SU-DHL-6 (cell line): Measurements from ENCODE around the gene CTCF.

ENCODE experiments used
- H2AFZ ChIP-seq: fragments of 200-600 bp; sonication (generic); 2 replicates; pipeline ENCODE4 v1.6.1; 2014; ENCODE audit warnings: low read depth, mild to moderate bottlenecking, moderate library complexity, mixed read lengths, antibody characterized with exemption, low read length; ENCODE audit not compliant: severe bottlenecking
- H3F3A ChIP-seq: fragments of 200-600 bp; shearing (Covaris generic); 2 replicates; pipeline ENCODE4 v1.6.0; 2016; ENCODE audit warnings: antibody characterized with exemption, mild to moderate bottlenecking; ENCODE audit not compliant: insufficient read depth
- H3K27ac ChIP-seq: fragments of 200-600 bp; sonication (generic); 2 replicates; pipeline ENCODE4 v1.5.1; 2016; ENCODE audit warnings: low read depth, mild to moderate bottlenecking, low read length, moderate library complexity, mixed read lengths
- H3K27me3 ChIP-seq: fragments of 200-600 bp; sonication (generic), shearing (Covaris generic); 2 replicates; pipeline ENCODE4 v1.6.0; 2014; ENCODE audit warnings: mild to moderate bottlenecking, low read length
- H3K36me3 ChIP-seq: fragments of 200-600 bp; sonication (generic); 2 replicates; pipeline ENCODE4 v1.6.1; 2014; ENCODE audit warnings: mild to moderate bottlenecking, low read length, mixed read lengths
- H3K4me2 ChIP-seq: fragments of 300-600, 200-600 bp; shearing (Covaris generic), sonication (generic); 2 replicates; pipeline ENCODE4 v1.6.0; 2014; ENCODE audit warnings: low read length, low read depth, mild to moderate bottlenecking; ENCODE audit not compliant: poor library complexity, severe bottlenecking
- H3K4me3 ChIP-seq: fragments of 200-600 bp; sonication (generic); 2 replicates; pipeline ENCODE4 v1.5.1; 2014; ENCODE audit warnings: antibody characterized with exemption, low read length, mild to moderate bottlenecking, mixed read lengths; ENCODE audit not compliant: insufficient read depth, poor library complexity, severe bottlenecking
- H3K79me2 ChIP-seq: fragments of 200-600 bp; sonication (generic); 2 replicates; pipeline ENCODE4 v1.6.1; 2014; ENCODE audit warnings: mild to moderate bottlenecking, low read length, moderate library complexity; ENCODE audit not compliant: insufficient read depth
- H3K9ac ChIP-seq: fragments of 200-600 bp; sonication (generic); 2 replicates; pipeline ENCODE4 v1.7.0; 2014; ENCODE audit warnings: mild to moderate bottlenecking, low read length
- H3K9me2 ChIP-seq: fragments of 200-600 bp; sonication (generic); replicated peaks from 2 replicates; pipeline ENCODE4 v1.6.1; 2014; ENCODE audit warnings: low read length; ENCODE audit not compliant: insufficient read depth
- H3K9me3 ChIP-seq: fragments of 200-600 bp; sonication (generic); 2 replicates; pipeline ENCODE4 v1.6.1; 2014; ENCODE audit warnings: low read length, mixed read lengths; ENCODE audit not compliant: insufficient read depth
- H4K20me1 ChIP-seq: fragments of 200-600 bp; sonication (generic); 2 replicates; pipeline ENCODE4 v1.6.1; 2014; ENCODE audit warnings: low read depth, mild to moderate bottlenecking, antibody characterized with exemption, low read length, moderate library complexity, mixed read lengths
- CTCF ChIP-seq: fragments of 200-600 bp; sonication (generic); IDR thresholded peaks from one replicate; pipeline ENCODE4 v1.5.1; 2017; ENCODE audit warnings: antibody characterized with exemption, mild to moderate bottlenecking, low read length, moderate library complexity; ENCODE audit not compliant: insufficient read depth, poor library complexity, severe bottlenecking
- EZH2phosphoT487 ChIP-seq: fragments of 200-600 bp; sonication (generic), shearing (Covaris generic); conservative IDR thresholded peaks from 2 replicates; pipeline ENCODE4 v1.6.1; 2018; ENCODE audit warnings: mild to moderate bottlenecking, antibody characterized with exemption, low read length, moderate library complexity, mixed read lengths

CTCF gene

DNA sequence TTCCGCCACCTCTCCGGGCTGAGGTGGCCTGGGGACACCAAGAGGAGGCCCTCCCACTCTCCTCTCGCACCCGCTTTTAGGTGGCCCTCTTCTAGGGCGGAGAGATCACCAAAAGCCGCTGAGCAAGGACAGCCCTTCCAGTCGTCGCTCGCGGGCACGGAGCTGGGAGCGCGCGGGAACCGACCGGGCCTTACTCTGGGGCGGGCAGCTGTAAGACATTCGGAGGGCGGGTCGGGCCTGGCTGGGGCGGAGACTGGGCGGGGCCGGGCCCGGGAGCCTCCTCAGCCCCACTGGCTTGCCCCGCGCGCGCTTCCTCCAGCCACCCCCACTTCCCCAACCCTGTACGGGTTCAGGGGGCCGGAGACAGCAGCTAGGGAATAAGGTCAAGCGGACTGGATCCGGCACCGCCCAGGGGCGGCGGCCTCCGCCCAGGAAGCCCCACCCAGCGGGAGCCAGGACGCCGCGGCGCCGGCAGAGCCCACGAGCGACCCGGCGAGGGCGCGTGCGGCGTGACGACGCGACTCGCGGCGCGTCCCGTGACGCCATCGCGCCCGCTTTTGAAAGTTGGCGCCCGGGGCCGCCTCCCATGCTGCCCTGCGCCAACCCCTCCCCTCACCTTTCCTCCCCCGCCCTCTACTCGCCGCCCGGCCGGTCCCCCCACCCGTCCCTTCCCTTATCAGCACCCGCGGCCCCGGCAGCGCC, 351 bp upstream of the CTCF start:
- TF ChIP-seq EZH2phosphoT487 (no peak), CTCF (no peak)
- H3K9me3 ChIP-seq = no peaks in the 10 kb centered on the region
- no peaks in the 10 kb centered on the region for H4K20me1 ChIP-seq

DNA sequence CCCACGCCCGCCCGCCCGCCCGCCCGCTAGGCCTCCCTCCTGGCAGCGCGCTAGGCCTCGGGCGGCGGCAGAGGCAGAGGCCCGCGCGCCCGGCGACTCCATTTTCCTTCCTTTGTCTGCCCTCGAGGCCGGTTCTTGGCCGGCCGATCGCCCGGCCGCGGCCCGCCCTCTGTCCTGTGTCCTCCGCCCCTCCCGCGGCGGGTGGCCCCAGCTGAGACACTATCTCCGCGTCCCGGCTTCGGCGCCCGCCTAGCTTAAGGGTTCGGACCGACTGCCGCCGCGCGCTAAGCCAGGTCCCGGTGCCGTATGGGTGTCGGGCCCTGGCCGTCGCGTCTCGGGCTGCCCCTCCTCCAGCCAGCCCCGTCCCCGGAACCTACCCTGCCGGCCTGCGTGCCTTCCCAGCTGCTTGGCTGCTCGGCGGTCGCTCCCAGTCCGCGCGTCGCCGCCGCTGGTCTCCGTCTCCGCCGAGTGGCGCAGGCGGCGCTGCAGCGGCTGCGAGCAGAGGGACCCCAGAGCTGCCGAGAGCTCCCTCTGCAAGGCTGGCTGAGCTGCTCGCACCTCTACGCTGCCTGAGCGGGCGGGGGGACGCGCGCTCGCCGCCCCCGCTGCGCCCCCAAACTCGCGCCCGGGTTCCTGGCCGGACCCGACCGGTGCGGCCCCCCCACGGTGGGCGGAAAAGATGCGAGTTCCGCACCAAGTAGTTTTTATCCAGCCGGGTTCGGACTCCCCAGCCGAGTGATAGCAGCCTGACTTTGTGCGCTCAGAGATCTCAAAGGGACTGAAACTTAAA, 787 bp downstream of the CTCF start:
- TF ChIP-seq EZH2phosphoT487 (no peak), CTCF (no peak)
- Histone ChIP-seq H3K36me3 (no peaks in the 10 kb centered on the region), H3K27ac (peak overlapping the region; percentile 94), H3K27me3 (no peaks in the 10 kb centered on the region), H3K9ac (peak overlapping the region; percentile 90), H2AFZ (no peak overlapping the region), H3F3A (peaks cover 23% of the 10 kb centered on the region), H4K20me1 (no peaks in the 10 kb centered on the region), H3K79me2 (peaks cover 82% of the 10 kb centered on the region), H3K9me3 (no peaks in the 10 kb centered on the region), H3K4me2 (peak overlapping the region; percentile 97), H3K9me2 (no peaks in the 10 kb centered on the region), H3K4me3 (peak overlapping the region; percentile 90)

More for the DNA sequence above, 351 bp upstream of the CTCF start:
- Histone ChIP-seq H3K27me3 (no peaks in the 10 kb centered on the region), H3K9me2 (no peaks in the 10 kb centered on the region), H3K9ac (peak overlapping the region; percentile 98), H3F3A (peaks cover 19% of the 10 kb centered on the region), H3K36me3 (no peaks in the 10 kb centered on the region), H3K27ac (peak overlapping the region; percentile 94), H3K4me2 (peak overlapping the region; percentile 94), H3K4me3 (peak overlapping the region; percentile 75), H2AFZ (peak overlapping the region; percentile 69), H3K79me2 (peaks cover 81% of the 10 kb centered on the region)

- Histone ChIP-seq H2AFZ (no peak overlapping the region), H3K9me2 (no peaks in the 10 kb centered on the region), H3K4me2 (peak overlapping the region; percentile 97), H3K4me3 (peak overlapping the region; percentile 90), H3K9me3 (no peaks in the 10 kb centered on the region), H4K20me1 (no peaks in the 10 kb centered on the region), H3K79me2 (peaks cover 85% of the 10 kb centered on the region), H3K36me3 (no peaks in the 10 kb centered on the region), H3F3A (peaks cover 23% of the 10 kb centered on the region), H3K9ac (peak overlapping the region; percentile 90), H3K27me3 (no peaks in the 10 kb centered on the region), H3K27ac (peak overlapping the region; percentile 94)
- TF ChIP-seq EZH2phosphoT487 (no peak), CTCF (no peak)
These were observed 1.6 kb downstream of the CTCF start for GRCh38 chr16:67563708-67564468.
